IMR-90 (cell line): ENCODE data around the gene KCNQ5. TPM values are rescaled to one million over a fixed set of nuclear protein-coding genes. Genes with fewer than 3 reads are reported as not detected.

Experiments used
- ATAC-seq: fragments of 200-7000 bp; cut with Tn5 transposase; 2 replicates; pipeline ENCODE4 v1.9.1; 2020; ENCODE audit warnings: low read depth, mild to moderate bottlenecking, moderate library complexity
- BruUV-seq: library from RNA; stranded (reverse); fragments of 400-500 nt; replicated peaks from 2 replicates; lab custom pipeline; 2021; lab: Mats Ljungman, UMichigan
- CTCF ChIA-PET: fragments of 300-600 bp; formaldehyde crosslinking; extraction: SDS; loops from one replicate; lab custom pipeline; 2021; ENCODE audit warnings: antibody characterized with exemption; lab: Yijun Ruan, JAX
- POLR2A ChIA-PET: fragments of 300-600 bp; sonication (Branson Sonifier 250); formaldehyde crosslinking; loops from one replicate; lab custom pipeline; 2022; ENCODE audit warnings: antibody characterized with exemption; ENCODE audit not compliant: unreplicated experiment; lab: Charles Lee
- DNase-seq: peaks from one replicate; pipeline ENCODE4 v3.0.0; 2013
- H2AFZ ChIP-seq: replicated peaks from 2 replicates; pipeline ENCODE3; 2013; ENCODE audit warnings: low read length, mild to moderate bottlenecking; ENCODE audit not compliant: poor library complexity
- H2AK5ac ChIP-seq: 2 replicates; pipeline ENCODE4 v1.6.1; 2013; ENCODE audit warnings: low read depth, low read length, inconsistent platforms
- H2AK9ac ChIP-seq: replicated peaks from 2 replicates; pipeline ENCODE3; 2013; ENCODE audit warnings: mild to moderate bottlenecking, low read depth, low read length, moderate library complexity; ENCODE audit not compliant: poor library complexity
- H2BK120ac ChIP-seq: 2 replicates; pipeline ENCODE4 v1.6.1; 2013; ENCODE audit warnings: low read depth, low read length, inconsistent platforms
- H2BK15ac ChIP-seq: 3 replicates; pipeline ENCODE4 v1.6.1; 2013; ENCODE audit warnings: low read depth, low read length, inconsistent platforms
- H2BK20ac ChIP-seq: 2 replicates; pipeline ENCODE4 v1.6.1; 2013; ENCODE audit warnings: low read depth, mild to moderate bottlenecking, inconsistent platforms, low read length, moderate library complexity
- H2BK5ac ChIP-seq: 2 replicates; pipeline ENCODE4 v1.6.1; 2013; ENCODE audit warnings: mild to moderate bottlenecking, low read depth, low read length, inconsistent platforms; ENCODE audit not compliant: poor library complexity, severe bottlenecking
- H3K14ac ChIP-seq: replicated peaks from 2 replicates; pipeline ENCODE4 v1.6.1; 2013; ENCODE audit warnings: low read depth, low read length, inconsistent platforms
- H3K18ac ChIP-seq: 2 replicates; pipeline ENCODE4 v1.6.1; 2013; ENCODE audit warnings: low read depth, low read length, control low read depth
- H3K23ac ChIP-seq: 2 replicates; pipeline ENCODE4 v1.6.1; 2013; ENCODE audit warnings: low read depth, low read length, inconsistent platforms
- H3K27ac ChIP-seq: 2 replicates; pipeline ENCODE4 v1.5.1; 2013; ENCODE audit warnings: mild to moderate bottlenecking, control low read depth, low read length; ENCODE audit not compliant: insufficient read depth
- H3K27me3 ChIP-seq: 2 replicates; pipeline ENCODE4 v1.6.1; 2013; ENCODE audit warnings: low read length; ENCODE audit not compliant: control insufficient read depth, insufficient read depth
- H3K36me3 ChIP-seq: 2 replicates; pipeline ENCODE4 v1.6.1; 2013; ENCODE audit warnings: low read length, mixed read lengths; ENCODE audit not compliant: control insufficient read depth, insufficient read depth
- H3K4ac ChIP-seq: 2 replicates; pipeline ENCODE4 v1.6.1; 2013; ENCODE audit warnings: low read depth, low read length, inconsistent platforms
- H3K4me1 ChIP-seq: 2 replicates; pipeline ENCODE4 v1.6.1; 2013; ENCODE audit warnings: low read length, mixed read lengths; ENCODE audit not compliant: control insufficient read depth, insufficient read depth
- H3K4me2 ChIP-seq: 2 replicates; pipeline ENCODE4 v1.6.1; 2013; ENCODE audit warnings: low read depth, mild to moderate bottlenecking, control low read depth, low read length, moderate library complexity
- H3K4me3 ChIP-seq: 2 replicates; pipeline ENCODE4 v1.5.1; 2013; ENCODE audit warnings: low read depth, mild to moderate bottlenecking, control low read depth, low read length, moderate library complexity; ENCODE audit not compliant: insufficient read depth
- H3K56ac ChIP-seq: 2 replicates; pipeline ENCODE4 v1.6.1; 2013; ENCODE audit warnings: low read length, inconsistent platforms; ENCODE audit not compliant: insufficient read depth; ENCODE audit errors: extremely low read depth
- H3K79me1 ChIP-seq, 2 experiments: 2 replicates each; pipeline ENCODE4 v1.6.1; 2013; ENCODE audit warnings: low read length in 2 of 2, inconsistent platforms in 1 of 2, low read depth in 1 of 2
- H3K9ac ChIP-seq: 2 replicates; pipeline ENCODE4 v1.6.1; 2013; ENCODE audit warnings: low read depth, low read length, control low read depth
- H3K9me1 ChIP-seq: 2 replicates; pipeline ENCODE4 v1.6.1; 2013; ENCODE audit warnings: low read length, inconsistent platforms; ENCODE audit not compliant: insufficient read depth
- H3K9me3 ChIP-seq: 2 replicates; pipeline ENCODE4 v1.6.1; 2013; ENCODE audit warnings: low read length; ENCODE audit not compliant: control insufficient read depth, insufficient read depth
- H4K20me1 ChIP-seq: 2 replicates; pipeline ENCODE4 v1.6.1; 2013; ENCODE audit warnings: low read length, inconsistent platforms; ENCODE audit not compliant: insufficient read depth
- H4K5ac ChIP-seq: 2 replicates; pipeline ENCODE4 v1.6.1; 2013; ENCODE audit warnings: mild to moderate bottlenecking, low read depth, low read length, control low read depth
- H4K8ac ChIP-seq, 2 experiments: 2 replicates each; pipeline ENCODE4 v1.6.1; 2013; ENCODE audit warnings: low read depth in 2 of 2, low read length in 2 of 2, control low read depth in 1 of 2, inconsistent platforms in 1 of 2
- H4K91ac ChIP-seq: 2 replicates; pipeline ENCODE4 v1.6.1; 2013; ENCODE audit warnings: low read depth, low read length, inconsistent platforms; ENCODE audit not compliant: insufficient read depth
- BHLHE40 ChIP-seq: fragments of 150-350 bp; IDR thresholded peaks from 2 replicates; pipeline ENCODE4 v1.6.1; 2016; ENCODE audit warnings: mild to moderate bottlenecking, low read depth, low read length
- CEBPB ChIP-seq: IDR thresholded peaks from 2 replicates; pipeline ENCODE4 v1.6.1; 2012; ENCODE audit warnings: low read depth, low read length, improper control_type of control experiment
- CHD1 ChIP-seq: IDR thresholded peaks from 2 replicates; pipeline ENCODE4 v1.6.1; 2012; ENCODE audit warnings: low read depth, low read length, improper control_type of control experiment
- FOS ChIP-seq: fragments of 150-350 bp; IDR thresholded peaks from 2 replicates; pipeline ENCODE4 v1.6.1; 2016; ENCODE audit warnings: low read depth, low read length
- MAFK ChIP-seq: IDR thresholded peaks from 2 replicates; pipeline ENCODE4 v1.6.1; 2012; ENCODE audit warnings: low read depth, low read length, improper control_type of control experiment
- MAZ ChIP-seq: IDR thresholded peaks from 2 replicates; pipeline ENCODE4 v1.6.1; 2012; ENCODE audit warnings: low read depth, mild to moderate bottlenecking, low read length, improper control_type of control experiment, moderate library complexity, borderline replicate concordance
- MXI1 ChIP-seq: IDR thresholded peaks from 2 replicates; pipeline ENCODE4 v1.6.1; 2012; ENCODE audit warnings: low read depth, mild to moderate bottlenecking, low read length, moderate library complexity, borderline replicate concordance
- NFE2L2 ChIP-seq: fragments of 150-350 bp; IDR thresholded peaks from 2 replicates; pipeline ENCODE4 v1.6.1; 2016; ENCODE audit warnings: low read depth, mild to moderate bottlenecking, low read length
- POLR2A ChIP-seq: IDR thresholded peaks from 2 replicates; pipeline ENCODE4 v1.6.1; 2012; ENCODE audit warnings: mild to moderate bottlenecking, low read depth, low read length
- RAD21 ChIP-seq: IDR thresholded peaks from 2 replicates; pipeline ENCODE4 v1.6.1; 2012; ENCODE audit warnings: low read length, improper control_type of control experiment
- RCOR1 ChIP-seq: IDR thresholded peaks from 2 replicates; pipeline ENCODE4 v1.6.1; 2012; ENCODE audit warnings: mild to moderate bottlenecking, low read length, improper control_type of control experiment; ENCODE audit not compliant: insufficient replicate concordance
- RFX5 ChIP-seq: IDR thresholded peaks from 2 replicates; pipeline ENCODE4 v1.8.0; 2012; ENCODE audit warnings: low read depth, mild to moderate bottlenecking, low read length, moderate library complexity
- SMC3 ChIP-seq: fragments of 150-350 bp; IDR thresholded peaks from 2 replicates; pipeline ENCODE4 v1.6.1; 2016; ENCODE audit warnings: low read depth, mild to moderate bottlenecking, antibody characterized with exemption, low read length, moderate library complexity
- WGBS, 2 experiments: methylation state at CpG; one replicate each; pipeline versions ENCODE4 v1.1.5 to v1.1.7; 2013; ENCODE audit warnings: missing lambda C conversion rate in 2 of 2; ENCODE audit not compliant: insufficient read length in 1 of 2; ENCODE audit errors: extremely low coverage in 2 of 2; 5-methylcytosine and 5-hydroxymethylcytosine counted together
- dilution Hi-C: fragments of 300-500 bp; cut with HindIII; formaldehyde crosslinking; loops from one replicate; pipeline ENCODE4 v1.14.3; 2018; ENCODE audit warnings: low sequenced_read_pairs; ENCODE audit not compliant: unreplicated experiment
- in situ Hi-C: fragments of 300-500 bp; cut with MboI; formaldehyde crosslinking; loops from 3 replicates; pipeline ENCODE4 v1.14.3; 2019; ENCODE audit warnings: low sequenced_read_pairs, inconsistent platforms, mixed read lengths
- intact Hi-C: fragments of 100-400 bp; cut with micrococcal nuclease; formaldehyde crosslinking; loops from 2 replicates; pipeline ENCODE4 v1.10.0; 2022
- polyA plus RNA-seq, 3 experiments: library from polyadenylated mRNA; depleted of rRNA; stranded (reverse); fragments of >200 nt; gene quantifications; 2 replicates each; pipeline ENCODE4 v1.2.3, GENCODE V29; 2012; ENCODE audit warnings: low replicate concordance in 1 of 3
- total RNA-seq: library from RNA; depleted of rRNA; stranded (reverse); fragments of >200 nt; gene quantifications from 2 replicates; pipeline ENCODE4 v1.2.3, GENCODE V29; 2012
- TF ChIP-seq, protein P1 (sequence below): fragments of 150-350 bp; IDR thresholded peaks from 2 replicates; pipeline ENCODE4 v1.6.1; 2017; ENCODE audit warnings: mild to moderate bottlenecking, antibody characterized with exemption, low read length, low read depth
- TF ChIP-seq, protein P2 (sequence below): conservative IDR thresholded peaks from 2 replicates; pipeline ENCODE4 v1.5.1; 2012; ENCODE audit warnings: mild to moderate bottlenecking, low read depth, low read length, improper control_type of control experiment
- TF ChIP-seq, protein P3 (sequence below): fragments of 150-350 bp; IDR thresholded peaks from 2 replicates; pipeline ENCODE4 v1.6.1; 2016; ENCODE audit warnings: low read depth, mild to moderate bottlenecking, low read length, moderate library complexity, borderline replicate concordance

The KCNQ5 gene
- total and polyA plus RNA-seq, 2 of the 4 experiments (the other 2 are of a cell fraction), result 0.75 to 1.3 TPM

DNA sequence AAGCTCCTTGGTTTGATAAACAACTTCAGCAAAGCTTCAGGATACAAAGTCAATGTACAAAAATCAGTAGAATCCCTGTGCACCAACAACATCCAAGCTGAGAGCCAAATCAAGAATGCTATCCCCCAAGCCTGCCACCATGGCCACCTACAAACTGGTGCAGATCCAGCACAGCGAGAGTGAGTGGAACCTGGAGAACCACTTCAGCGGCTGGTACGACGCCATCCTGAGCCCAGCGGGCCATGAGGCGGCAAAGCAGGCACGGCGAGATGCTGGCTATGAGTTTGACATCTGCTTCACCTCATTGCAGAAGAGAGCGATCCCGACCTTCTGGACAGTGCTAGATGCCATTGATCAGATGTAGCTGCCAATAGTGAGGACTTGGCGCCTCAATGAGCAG is 433.1 kb downstream of the KCNQ5 start:
- ATAC-seq, result no peak
- POLR2A ChIA-PET, result no interaction called here
- no peak overlapping the region for H3K4ac ChIP-seq

More for the DNA sequence above, 433.1 kb downstream of the KCNQ5 start:
- Histone ChIP-seq H3K18ac (no peak overlapping the region), H4K5ac (no peak overlapping the region), H2AK9ac (no peak overlapping the region), H4K20me1 (no peaks in the 10 kb centered on the region), H3K4me2 (no peak overlapping the region), H3K27me3 (no peaks in the 10 kb centered on the region), H3K27ac (no peak overlapping the region), H2AK5ac (no peak overlapping the region), H3K56ac (no peak overlapping the region), H3K23ac (no peak overlapping the region), H2BK120ac (no peak overlapping the region), H3K4me3 (no peak overlapping the region), H3K9ac (no peak overlapping the region), H2BK5ac (no peak overlapping the region), H3K9me1 (no peaks in the 10 kb centered on the region), H2AFZ (no peak overlapping the region), H3K36me3 (no peaks in the 10 kb centered on the region), H2BK15ac (no peak overlapping the region), H3K4me1 (no peaks in the 10 kb centered on the region), H3K79me1 (no peaks in the 10 kb centered on the region), H3K9me3 (no peaks in the 10 kb centered on the region), H4K8ac (no peak overlapping the region), H3K14ac (no peak overlapping the region), H2BK20ac (no peak overlapping the region), H4K91ac (no peak overlapping the region)
- DNase-seq, result no peak
- in situ Hi-C loops (no loop called here), dilution Hi-C loops (no loop called here), intact Hi-C loops (no loop called here)
- 89% methylated on average over 10 of the region's 11 CpGs; no CpG with 5 or more reads in 1 of the 2 experiments for WGBS, 2 experiments
- BruUV-seq, result no TSS peak
- CTCF ChIA-PET, result interaction anchor here (0.5 kb wide), 1 partner anchor 86 kb away, joined by 3 read pairs; no protein-coding TSS in a partner anchor
- TF ChIP-seq CHD1 (no peak), CEBPB (no peak), BHLHE40 (no peak), MXI1 (no peak), RFX5 (no peak), RCOR1 (no peak), MAZ (no peak), MAFK (no peak), FOS (no peak), SMC3 (no peak), POLR2A (no peak), RAD21 (no peak), NFE2L2 (no peak)
- TF ChIP-seq, protein P1, sequence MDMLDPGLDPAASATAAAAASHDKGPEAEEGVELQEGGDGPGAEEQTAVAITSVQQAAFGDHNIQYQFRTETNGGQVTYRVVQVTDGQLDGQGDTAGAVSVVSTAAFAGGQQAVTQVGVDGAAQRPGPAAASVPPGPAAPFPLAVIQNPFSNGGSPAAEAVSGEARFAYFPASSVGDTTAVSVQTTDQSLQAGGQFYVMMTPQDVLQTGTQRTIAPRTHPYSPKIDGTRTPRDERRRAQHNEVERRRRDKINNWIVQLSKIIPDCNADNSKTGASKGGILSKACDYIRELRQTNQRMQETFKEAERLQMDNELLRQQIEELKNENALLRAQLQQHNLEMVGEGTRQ, result no peak
- TF ChIP-seq, protein P2, sequence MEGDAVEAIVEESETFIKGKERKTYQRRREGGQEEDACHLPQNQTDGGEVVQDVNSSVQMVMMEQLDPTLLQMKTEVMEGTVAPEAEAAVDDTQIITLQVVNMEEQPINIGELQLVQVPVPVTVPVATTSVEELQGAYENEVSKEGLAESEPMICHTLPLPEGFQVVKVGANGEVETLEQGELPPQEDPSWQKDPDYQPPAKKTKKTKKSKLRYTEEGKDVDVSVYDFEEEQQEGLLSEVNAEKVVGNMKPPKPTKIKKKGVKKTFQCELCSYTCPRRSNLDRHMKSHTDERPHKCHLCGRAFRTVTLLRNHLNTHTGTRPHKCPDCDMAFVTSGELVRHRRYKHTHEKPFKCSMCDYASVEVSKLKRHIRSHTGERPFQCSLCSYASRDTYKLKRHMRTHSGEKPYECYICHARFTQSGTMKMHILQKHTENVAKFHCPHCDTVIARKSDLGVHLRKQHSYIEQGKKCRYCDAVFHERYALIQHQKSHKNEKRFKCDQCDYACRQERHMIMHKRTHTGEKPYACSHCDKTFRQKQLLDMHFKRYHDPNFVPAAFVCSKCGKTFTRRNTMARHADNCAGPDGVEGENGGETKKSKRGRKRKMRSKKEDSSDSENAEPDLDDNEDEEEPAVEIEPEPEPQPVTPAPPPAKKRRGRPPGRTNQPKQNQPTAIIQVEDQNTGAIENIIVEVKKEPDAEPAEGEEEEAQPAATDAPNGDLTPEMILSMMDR, result no peak
- TF ChIP-seq, protein P3, sequence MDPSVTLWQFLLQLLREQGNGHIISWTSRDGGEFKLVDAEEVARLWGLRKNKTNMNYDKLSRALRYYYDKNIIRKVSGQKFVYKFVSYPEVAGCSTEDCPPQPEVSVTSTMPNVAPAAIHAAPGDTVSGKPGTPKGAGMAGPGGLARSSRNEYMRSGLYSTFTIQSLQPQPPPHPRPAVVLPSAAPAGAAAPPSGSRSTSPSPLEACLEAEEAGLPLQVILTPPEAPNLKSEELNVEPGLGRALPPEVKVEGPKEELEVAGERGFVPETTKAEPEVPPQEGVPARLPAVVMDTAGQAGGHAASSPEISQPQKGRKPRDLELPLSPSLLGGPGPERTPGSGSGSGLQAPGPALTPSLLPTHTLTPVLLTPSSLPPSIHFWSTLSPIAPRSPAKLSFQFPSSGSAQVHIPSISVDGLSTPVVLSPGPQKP, result no peak
